ENCODE results near the gene ZC3H7A. TPM values are rescaled to one million over a fixed set of nuclear protein-coding genes. Genes with fewer than 3 reads are reported as not detected.
"Not testable (repeated sequence)": the region's sequence is repeated elsewhere in the genome, so short reads cannot be mapped to it uniquely, and the experiment has no call there.

The ZC3H7A gene
- total RNA-seq, 1 donor from 2014 or later: 66.3 TPM

DNA sequence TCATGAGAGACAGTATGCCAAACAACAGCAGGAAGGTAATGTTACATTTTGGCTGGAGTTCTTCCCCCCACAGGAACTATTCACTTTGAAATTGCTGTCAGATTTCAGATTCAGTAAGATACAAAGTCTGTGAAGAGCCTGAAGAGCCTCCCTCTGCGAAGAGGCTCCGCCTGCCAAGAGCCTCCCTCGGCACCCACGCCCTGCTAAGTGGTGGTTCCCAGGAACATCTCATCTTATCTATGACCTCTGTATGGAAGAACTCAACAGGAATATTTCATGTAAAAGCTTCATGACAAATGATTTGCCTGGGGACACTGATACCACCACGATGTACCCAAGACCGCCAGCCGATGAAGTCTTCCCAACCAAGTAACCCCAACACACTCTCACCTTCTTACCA is 3.2 kb downstream of the ZC3H7A start:
- Histone ChIP-seq H3K27ac (peak overlapping the region; percentile 99), H3K27me3 (ENCODE audit: low read depth) (no peaks in the 10 kb centered on the region), H3K4me3 (no peak overlapping the region), H3K4me1 (peaks cover 77% of the 10 kb centered on the region), H3K36me3 (peaks cover 14% of the 10 kb centered on the region), H3K9me3 (no peaks in the 10 kb centered on the region)
- DNase-seq: no peak
- ATAC-seq: no peak
- TF ChIP-seq, protein P1, sequence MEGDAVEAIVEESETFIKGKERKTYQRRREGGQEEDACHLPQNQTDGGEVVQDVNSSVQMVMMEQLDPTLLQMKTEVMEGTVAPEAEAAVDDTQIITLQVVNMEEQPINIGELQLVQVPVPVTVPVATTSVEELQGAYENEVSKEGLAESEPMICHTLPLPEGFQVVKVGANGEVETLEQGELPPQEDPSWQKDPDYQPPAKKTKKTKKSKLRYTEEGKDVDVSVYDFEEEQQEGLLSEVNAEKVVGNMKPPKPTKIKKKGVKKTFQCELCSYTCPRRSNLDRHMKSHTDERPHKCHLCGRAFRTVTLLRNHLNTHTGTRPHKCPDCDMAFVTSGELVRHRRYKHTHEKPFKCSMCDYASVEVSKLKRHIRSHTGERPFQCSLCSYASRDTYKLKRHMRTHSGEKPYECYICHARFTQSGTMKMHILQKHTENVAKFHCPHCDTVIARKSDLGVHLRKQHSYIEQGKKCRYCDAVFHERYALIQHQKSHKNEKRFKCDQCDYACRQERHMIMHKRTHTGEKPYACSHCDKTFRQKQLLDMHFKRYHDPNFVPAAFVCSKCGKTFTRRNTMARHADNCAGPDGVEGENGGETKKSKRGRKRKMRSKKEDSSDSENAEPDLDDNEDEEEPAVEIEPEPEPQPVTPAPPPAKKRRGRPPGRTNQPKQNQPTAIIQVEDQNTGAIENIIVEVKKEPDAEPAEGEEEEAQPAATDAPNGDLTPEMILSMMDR (IDR thresholded peaks at IDR 0.05): no peak
- intact Hi-C loops (cut with DNase I): no loop called here

DNA sequence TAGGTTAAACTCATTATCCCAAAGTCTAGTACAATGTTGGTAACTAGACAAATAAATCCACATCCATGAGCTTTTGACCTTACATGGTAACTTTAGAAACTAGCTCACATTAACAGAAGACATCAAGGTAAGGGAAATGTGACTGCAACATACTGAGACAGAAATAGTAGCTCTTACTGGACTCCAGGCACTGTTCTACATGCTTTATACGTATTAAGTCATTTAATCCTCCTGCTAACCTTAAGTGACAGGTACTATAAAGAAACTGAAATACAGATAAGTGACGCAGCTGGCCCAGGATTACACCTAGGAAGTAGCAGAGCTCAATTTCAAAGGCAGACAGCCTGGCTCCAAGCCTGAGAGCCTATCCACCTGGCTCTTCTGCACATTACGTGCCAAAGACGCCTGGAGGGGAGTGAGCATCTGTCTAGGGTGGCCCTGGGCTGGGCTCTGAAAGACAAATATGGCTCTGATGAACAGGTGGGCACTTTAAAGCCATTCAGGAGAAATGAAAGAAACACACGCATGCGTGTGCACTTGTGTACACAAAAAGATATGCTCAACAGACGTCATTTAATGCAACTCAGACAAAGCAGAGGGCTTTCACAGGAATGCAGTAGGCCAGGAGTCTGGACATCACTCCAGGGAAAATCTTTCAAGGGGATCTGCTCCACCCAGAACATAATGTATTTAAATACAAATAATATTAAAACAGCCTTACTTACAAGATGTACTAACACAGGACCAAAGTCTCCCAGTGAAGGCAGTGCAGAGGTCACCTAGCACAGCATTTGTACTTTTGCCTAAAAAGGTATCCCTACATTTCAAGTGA is 4.4 kb downstream of the ZC3H7A start:
- Histone ChIP-seq H3K36me3 (peaks cover 14% of the 10 kb centered on the region), H3K4me1 (peaks cover 77% of the 10 kb centered on the region), H3K27me3 (ENCODE audit: low read depth) (no peaks in the 10 kb centered on the region), H3K9me3 (no peaks in the 10 kb centered on the region), H3K27ac (peak overlapping the region; percentile 99), H3K4me3 (no peak overlapping the region)
- intact Hi-C loops (cut with DNase I): no loop called here
- DNase-seq (peak; percentile 67), ATAC-seq (peak; percentile 15 to 51)
- TF ChIP-seq, protein P1 (IDR thresholded peaks at IDR 0.05): no peak

DNA sequence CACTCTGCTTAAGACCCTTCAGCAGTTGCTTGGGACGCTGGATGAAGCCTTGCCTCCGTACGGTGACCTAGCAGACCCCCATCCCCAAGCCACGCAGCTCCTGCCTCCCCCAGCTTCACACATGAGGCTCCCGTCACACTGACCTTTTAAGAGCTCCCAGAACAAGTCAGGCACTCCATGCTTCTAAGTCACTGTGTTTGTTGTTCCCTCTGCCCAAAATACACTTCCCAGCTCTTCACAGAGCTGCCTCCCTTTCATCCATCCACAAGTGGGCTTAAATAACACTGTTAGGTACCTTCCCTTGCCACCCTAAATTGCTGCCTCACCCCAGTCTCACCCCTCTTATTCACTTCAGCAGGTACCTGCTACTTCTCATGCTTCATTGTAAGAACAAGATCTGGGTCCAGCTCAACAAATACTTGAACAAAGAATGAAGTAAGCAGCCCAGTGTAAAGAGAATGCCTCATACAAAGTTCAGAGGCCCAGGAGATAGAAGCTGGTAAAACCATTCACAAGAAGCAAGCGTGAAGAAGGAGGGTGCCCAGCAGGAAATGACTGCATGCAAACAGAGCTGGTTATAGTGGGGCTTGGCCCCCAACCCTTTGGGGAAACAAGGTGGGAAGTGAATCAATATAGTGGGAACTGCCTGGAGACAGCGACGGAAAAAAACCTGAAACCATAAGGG is 5.8 kb downstream of the ZC3H7A start:
- TF ChIP-seq, protein P1 (IDR thresholded peaks at IDR 0.05): no peak
- H3K4me1 ChIP-seq: peaks cover 77% of the 10 kb centered on the region
- no peaks in the 10 kb centered on the region for H3K27me3 ChIP-seq (ENCODE audit: low read depth)
- peak overlapping the region; percentile 99 for H3K27ac ChIP-seq
- DNase-seq (no peak), ATAC-seq (peak; percentile 88 to 90)
- H3K36me3 ChIP-seq: peaks cover 14% of the 10 kb centered on the region
- no peak overlapping the region for H3K4me3 ChIP-seq
- intact Hi-C loops (cut with DNase I): no loop called here
- H3K9me3 ChIP-seq: no peaks in the 10 kb centered on the region

DNA sequence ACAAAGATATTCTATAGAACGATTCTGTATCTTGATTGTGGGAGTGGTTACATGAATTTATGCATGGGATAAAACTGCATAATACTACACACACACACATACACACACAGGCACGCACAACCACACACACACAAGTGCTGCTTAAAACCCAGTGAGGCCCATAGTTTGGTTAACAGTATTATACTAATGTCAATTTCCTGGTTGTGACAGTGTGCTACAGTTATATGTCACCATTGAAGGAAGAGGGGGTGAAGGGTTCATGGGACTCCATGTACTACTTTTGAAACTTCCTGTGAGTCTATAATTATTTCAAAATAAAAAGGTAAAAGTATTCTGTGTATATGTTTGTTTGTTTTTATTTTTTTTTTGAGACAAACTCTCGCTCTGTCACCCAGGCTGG is 8.1 kb downstream of the ZC3H7A start:
- intact Hi-C loops (cut with DNase I): no loop called here
- Histone ChIP-seq H3K27me3 (ENCODE audit: low read depth) (no peaks in the 10 kb centered on the region), H3K4me3 (no peak overlapping the region), H3K36me3 (peaks cover 14% of the 10 kb centered on the region), H3K27ac (peak overlapping the region; percentile 29), H3K4me1 (peaks cover 70% of the 10 kb centered on the region), H3K9me3 (no peaks in the 10 kb centered on the region)
- TF ChIP-seq, protein P1 (IDR thresholded peaks at IDR 0.05): no peak
- DNase-seq (no peak), ATAC-seq (no peak)

DNA sequence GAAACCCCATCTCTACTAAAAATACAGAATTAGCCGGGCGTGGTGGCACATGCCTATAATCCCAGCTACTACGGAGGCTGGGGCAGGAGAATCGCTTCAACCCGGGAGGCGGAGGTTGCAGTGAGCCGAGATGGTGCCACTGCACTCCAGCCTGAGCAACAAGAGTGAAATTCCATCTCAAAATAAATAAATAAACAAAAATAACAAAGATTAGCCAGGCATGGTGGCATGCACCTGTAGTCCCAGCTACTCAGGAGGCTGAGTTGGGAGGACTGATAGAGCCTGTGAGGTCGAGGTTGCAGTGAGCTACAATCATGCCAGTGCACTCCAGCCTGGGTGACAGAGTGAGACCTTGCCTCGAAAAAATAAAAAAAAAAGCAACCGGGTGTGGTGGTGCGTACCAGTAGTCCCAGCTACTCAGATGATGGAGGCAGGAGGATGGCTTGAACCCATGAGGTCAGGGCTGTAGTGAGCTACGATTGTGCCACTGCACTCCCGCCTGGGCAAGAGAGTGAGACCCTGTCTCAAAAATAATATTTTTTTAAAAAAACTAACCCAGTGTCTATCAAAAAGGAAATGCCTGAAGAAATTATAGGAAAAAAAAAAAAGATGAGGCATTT is 12.0 kb downstream of the ZC3H7A start:
- Histone ChIP-seq H3K27ac (peak overlapping the region; percentile 83), H3K4me1 (peaks cover 66% of the 10 kb centered on the region), H3K36me3 (peaks cover 21% of the 10 kb centered on the region)
- DNase-seq; H3K4me3 ChIP-seq; ATAC-seq; H3K9me3 ChIP-seq; H3K27me3 ChIP-seq (ENCODE audit: low read depth); intact Hi-C loops (cut with DNase I): not testable (repeated sequence)

DNA sequence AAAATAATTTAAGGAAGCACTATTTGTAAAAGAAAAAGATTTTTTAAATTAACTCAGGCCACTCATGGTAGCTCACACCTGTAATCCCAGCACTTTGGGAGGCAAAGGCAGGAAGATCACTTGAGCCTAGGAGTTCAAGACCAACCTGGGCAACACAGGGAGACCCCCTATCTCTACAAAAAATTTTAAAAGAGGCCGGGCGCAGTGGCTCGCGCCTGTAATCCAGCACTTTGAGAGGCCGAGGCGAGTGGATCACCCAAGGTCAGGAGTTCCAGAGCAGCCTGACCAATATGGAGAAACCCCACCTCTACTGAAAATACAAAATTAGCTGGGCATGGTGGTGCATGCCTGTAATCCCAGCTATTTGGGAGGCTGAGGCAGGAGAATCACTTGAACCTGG is 12.7 kb downstream of the ZC3H7A start:
- Histone ChIP-seq H3K27ac (peak overlapping the region; percentile 83), H3K36me3 (peaks cover 21% of the 10 kb centered on the region), H3K4me1 (peaks cover 61% of the 10 kb centered on the region)
- DNase-seq; intact Hi-C loops (cut with DNase I); H3K4me3 ChIP-seq; H3K9me3 ChIP-seq; ATAC-seq; H3K27me3 ChIP-seq (ENCODE audit: low read depth): not testable (repeated sequence)
